ENCODE measurements around the gene PHLDB2.
A peak's percentile ranks its signal among the peaks of the same experiment; 100 is the strongest.

Gene PHLDB2

DNA sequence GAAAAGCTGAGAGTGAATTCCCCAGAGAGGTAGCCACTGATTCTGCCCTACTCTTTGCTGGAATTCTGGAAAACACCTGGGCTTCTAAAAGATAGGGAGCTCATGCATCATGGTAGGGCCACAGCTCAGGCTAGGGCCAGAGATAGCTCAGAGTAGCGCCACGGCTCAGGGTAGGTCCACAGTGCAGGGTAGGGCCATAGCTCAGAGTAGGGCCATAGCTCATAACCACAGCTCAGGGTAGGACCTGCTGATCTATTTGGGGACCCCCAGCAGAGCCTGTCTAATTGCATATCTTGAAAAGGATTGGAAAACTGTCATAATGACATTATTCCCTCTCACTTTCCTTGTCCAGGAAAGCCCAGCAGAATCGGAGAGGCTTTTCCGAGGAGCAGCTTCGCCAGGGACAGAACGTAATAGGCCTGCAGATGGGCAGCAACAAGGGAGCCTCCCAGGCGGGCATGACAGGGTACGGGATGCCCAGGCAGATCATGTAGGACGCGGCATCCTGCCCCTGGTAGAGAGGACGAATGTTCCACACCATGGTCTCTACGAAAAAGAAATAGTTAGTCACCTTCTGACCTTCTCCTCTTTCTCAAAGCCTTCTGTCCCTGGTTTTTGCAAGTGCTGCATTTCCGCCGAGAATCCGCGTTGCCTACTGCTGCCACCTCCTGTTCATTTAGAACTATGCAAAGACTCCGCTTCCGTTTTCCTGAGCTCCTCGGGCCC lies 154.2 kb downstream of the PHLDB2 start:
- peak; percentile 33 to 34 for DNase-seq (ENCODE audit: extremely low read depth in 1 of 2, low read depth in 1 of 2)

DNA sequence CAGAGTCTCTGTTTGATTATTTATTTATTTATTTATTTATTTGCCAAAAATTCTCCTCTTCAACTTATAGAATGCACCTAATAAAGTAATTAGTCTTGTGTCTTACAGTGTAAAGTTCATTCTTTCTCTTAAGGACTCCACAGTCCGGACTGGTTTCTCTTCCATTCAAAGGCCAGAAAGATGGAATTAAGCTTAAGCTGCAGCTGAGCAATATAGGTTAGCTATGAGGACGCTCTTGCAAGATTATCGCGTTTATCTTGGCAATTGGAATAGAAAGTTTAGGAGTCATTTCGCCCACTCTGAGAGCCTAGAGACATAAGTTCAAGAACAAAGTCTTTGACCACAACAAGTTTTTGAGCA lies 154.7 kb downstream of the PHLDB2 start:
- DNase-seq (ENCODE audit: extremely low read depth in 1 of 2, low read depth in 1 of 2): no peak

DNA sequence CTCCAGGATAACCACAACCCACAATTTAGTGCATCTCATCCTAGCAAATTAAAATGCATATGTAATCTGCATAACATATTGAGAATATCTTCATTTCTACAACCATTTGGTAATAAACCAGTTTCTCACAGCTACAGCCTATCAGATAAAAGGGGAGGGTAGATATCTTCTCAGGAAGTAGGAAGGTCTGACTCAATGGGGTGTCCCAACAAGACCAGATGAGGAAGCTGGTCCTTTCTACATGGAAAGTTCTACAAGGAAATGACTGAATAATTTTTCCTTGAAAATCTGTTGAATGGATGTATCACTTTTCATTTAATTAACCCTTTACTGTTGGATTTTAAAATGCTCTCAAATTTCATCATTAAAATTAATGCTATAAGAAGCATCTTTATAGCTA lies 158.0 kb downstream of the PHLDB2 start:
- DNase-seq (ENCODE audit: extremely low read depth in 1 of 2, low read depth in 1 of 2): no peak

DNA sequence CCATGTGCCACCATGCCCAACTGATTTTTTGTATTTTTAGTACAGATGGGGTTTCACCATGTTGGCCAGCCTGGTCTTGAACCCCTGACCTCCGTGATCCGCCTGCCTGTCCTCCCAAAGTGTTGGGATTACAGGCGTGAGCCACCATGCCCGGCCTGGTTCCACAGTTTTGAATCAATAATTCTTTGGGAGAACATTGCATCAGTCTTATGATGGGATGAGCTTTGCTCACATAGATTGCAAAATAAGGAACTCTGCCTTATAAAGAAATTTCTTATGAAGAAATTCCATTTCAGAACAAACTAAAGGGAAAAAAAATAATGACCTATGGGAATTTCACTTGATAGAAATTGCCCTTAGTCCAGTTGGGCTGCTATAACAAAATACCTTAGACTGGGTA lies 159.6 kb downstream of the PHLDB2 start:
- no peak for DNase-seq (ENCODE audit: extremely low read depth in 1 of 2, low read depth in 1 of 2)

DNA sequence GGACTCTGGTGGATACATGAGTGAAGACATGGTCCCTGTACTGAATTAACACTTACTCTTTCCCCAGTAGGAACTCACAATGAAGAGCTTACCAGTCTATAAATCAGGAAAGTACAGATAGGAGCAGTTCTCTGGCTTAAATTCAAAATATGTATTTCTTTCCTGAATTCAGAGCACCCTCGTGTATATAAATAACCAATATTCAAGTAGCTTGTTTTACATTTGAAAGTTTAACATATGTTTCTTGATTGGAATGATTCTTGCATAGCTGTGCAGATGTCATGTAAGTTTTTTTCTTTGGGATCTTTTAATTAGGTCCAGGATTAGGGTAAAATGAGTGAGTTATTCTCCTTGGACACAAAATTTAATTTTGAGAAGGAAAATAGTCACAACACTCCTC lies 160.7 kb downstream of the PHLDB2 start:
- DNase-seq (ENCODE audit: extremely low read depth in 1 of 2, low read depth in 1 of 2): no peak

DNA sequence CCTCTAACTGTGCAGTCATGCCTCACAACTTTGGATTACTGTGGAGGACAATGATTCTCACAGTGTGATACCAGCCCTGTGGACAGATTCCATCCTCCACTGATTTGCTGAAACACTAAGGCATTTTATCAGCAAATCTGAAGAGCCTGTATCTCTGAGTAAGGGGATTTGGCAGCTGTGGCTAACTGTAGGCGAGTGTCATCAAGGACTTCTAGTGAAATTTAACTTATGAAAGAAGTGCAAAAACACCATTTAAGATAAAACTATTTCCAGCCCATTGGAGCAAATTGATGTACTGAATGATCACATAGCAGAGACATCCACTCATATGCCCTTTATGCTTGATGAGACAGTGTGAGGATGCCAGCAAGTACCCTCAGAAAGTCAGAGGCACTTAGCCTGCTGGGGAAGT lies 161.6 kb downstream of the PHLDB2 start:
- DNase-seq (ENCODE audit: extremely low read depth in 1 of 2, low read depth in 1 of 2): no peak
